ENCODE results near the gene GPR137C.
"Not testable (repeated sequence)": the region's sequence is repeated elsewhere in the genome, so short reads cannot be mapped to it uniquely, and the experiment has no call there.

The GPR137C gene

DNA sequence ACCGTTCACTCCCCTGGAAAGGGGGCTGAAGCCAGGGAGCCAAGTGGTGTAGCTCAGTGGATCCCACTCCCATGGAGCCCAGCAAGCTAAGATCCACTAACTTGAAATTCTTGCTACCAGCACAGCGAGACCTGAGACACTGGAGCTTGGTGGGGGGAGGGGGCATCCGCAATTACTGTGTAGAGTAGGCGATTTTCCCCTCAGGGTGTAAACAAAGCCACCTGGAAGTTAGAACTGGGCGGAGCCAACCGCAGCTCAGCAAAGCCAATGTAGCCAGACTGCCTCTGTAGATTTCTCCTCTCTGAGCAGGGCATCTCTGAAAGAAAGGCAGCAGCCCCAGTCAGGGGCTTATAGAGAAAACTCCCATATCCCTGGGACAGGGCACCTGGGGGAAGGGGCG, 15.8 kb downstream of the GPR137C start:
- not testable (repeated sequence) for DNase-seq (ENCODE audit: low read depth in 2 of 2)

GRCh38 chr14:52575858-52576257, 23.2 kb downstream of the GPR137C start:
- DNase-seq (ENCODE audit: low read depth in 2 of 2) = no peak

DNA sequence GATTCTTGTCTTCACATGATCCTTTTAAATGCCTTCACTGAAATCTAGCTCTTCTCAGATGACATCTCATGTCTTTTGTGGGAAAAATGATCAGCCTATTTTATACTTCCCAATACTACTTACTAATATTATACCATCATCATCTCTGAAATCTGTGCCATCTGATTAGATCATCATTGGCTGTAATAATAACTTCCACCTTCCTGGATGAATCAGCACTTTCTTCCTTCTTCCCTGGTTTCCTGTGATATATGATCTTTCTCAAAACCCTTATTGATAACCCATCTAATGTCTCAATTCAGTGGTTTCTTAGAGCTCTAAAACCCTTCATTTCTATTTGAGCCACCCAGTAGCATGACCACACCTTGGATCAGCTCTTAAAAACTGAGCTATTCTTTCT, 30.9 kb downstream of the GPR137C start:
- no peak for DNase-seq (ENCODE audit: low read depth in 2 of 2)

- no peak for DNase-seq (ENCODE audit: low read depth in 2 of 2)
Measured at GRCh38 chr14:52589646-52590045, 37.0 kb downstream of the GPR137C start.

- no peak for DNase-seq (ENCODE audit: low read depth in 2 of 2)
Measured at GRCh38 chr14:52590318-52590717, 37.7 kb downstream of the GPR137C start.

GRCh38 chr14:52596320-52596719, 43.7 kb downstream of the GPR137C start:
- no peak for DNase-seq (ENCODE audit: low read depth in 2 of 2)

DNA sequence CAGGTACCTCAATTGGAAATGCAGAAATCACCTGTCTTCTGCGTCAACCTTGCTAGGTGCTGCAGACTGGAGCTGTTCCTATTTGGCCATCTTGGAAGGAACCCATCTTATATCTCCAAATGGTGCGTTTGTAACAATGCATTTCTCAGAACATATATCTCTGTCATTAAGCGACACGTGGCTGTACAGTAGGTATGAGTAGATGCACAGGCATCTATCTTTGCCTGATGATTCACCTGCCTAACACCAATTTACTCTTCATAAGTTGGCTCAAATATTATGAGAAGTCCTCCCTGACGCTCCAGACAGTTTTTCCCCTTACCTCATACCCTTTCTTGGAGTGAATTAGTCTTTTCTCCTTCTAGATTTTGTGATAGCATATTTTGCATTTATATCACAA, 44.2 kb downstream of the GPR137C start:
- no peak for DNase-seq (ENCODE audit: low read depth in 2 of 2)

DNA sequence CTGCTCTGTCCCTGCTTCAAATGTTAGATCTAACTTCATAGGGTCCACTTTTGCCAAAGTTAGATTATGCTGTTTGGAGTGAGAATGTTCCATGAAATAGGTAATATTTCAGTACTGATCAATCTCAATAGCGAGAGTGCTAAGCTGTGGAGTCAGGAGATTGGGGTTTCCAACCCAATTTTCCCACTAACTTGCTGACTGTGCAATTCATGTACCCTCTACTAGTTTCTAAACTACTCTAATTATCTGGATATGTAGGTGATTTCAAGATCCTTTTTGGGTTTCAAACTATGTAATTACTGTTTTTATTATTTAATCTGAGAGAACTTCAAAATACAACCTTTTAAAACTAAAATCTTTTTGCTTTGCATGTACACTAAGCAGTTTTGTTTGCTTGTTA, 45.9 kb downstream of the GPR137C start:
- DNase-seq (ENCODE audit: low read depth in 2 of 2) = no peak

GRCh38 chr14:52599974-52600373, 47.3 kb downstream of the GPR137C start:
- no peak for DNase-seq (ENCODE audit: low read depth in 2 of 2)

DNA sequence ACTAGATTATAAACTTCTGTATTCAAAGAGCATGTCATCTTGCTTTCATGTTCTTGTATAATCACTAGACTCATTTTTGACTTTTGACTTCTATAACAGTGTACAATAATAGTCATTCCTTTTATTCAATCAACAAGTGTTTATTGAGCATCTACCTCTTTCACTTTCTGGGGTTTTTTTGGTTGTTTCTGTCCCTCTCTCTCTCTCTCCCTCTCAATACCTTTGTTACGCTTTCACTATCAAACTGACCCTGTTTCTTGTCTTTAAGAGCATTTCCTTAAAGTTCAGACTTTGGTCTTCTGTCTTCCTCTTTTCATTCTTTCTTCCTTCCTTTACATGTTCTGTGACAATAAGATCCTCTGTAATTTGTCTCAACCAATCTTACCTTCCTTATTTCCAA, 49.5 kb downstream of the GPR137C start:
- DNase-seq (ENCODE audit: low read depth in 2 of 2) = no peak

GRCh38 chr14:52607061-52607460, 54.4 kb downstream of the GPR137C start:
- no peak for DNase-seq (ENCODE audit: low read depth in 2 of 2)

GRCh38 chr14:52609445-52610044, 56.9 kb downstream of the GPR137C start:
- no peak for DNase-seq (ENCODE audit: low read depth in 2 of 2)

DNA sequence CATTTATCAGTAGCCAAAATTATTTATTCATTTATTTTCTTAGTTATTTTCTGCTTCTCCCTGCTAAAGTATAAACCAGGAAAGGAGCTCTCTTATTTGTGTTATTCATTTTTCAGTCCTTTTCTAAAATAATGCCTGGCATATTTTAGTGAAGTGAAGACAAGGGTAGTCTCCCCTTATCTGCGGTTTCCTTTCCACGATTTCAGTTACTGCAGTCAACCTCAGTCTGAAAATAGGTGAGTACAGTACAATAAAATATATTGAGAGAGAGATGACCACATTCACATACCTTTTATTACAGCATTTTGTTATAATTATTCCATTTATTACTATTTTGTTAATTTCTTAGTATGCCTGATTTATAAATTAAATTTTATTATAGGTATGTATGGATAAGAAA, 57.6 kb downstream of the GPR137C start:
- DNase-seq (ENCODE audit: low read depth in 2 of 2) = no peak

- no peak for DNase-seq (ENCODE audit: low read depth in 2 of 2)
Measured at GRCh38 chr14:52618602-52619001, 66.0 kb downstream of the GPR137C start.

GRCh38 chr14:52619687-52620086, 67.1 kb downstream of the GPR137C start:
- no peak for DNase-seq (ENCODE audit: low read depth in 2 of 2)

GRCh38 chr14:52640137-52640536, 87.5 kb downstream of the GPR137C start:
- peak in 1 of 2 donors; percentile 8 for DNase-seq (ENCODE audit: low read depth in 2 of 2)

DNA sequence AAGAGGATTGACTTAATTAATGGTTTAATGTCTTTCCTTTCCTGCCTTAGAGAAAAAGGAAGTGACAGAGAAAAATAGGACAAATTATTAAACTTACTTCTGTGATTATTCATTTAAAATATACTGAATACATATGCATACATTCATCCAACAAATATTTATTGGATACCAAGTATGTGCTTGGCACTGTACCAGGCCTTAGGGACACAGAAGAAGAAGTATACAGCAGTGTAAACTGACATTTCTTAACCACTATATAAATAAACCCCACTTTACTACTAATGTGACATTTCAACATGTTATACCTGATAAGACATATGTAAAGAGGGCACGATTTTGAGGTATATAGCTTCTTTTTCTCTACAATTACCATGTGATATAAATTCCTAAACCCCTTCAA, 89.1 kb downstream of the GPR137C start:
- DNase-seq (ENCODE audit: low read depth in 2 of 2) = no peak

GRCh38 chr14:52649511-52649910, 96.9 kb downstream of the GPR137C start:
- DNase-seq (ENCODE audit: low read depth in 2 of 2) = no peak

- no peak for DNase-seq (ENCODE audit: low read depth in 2 of 2)
Measured at GRCh38 chr14:52650774-52651173, 98.1 kb downstream of the GPR137C start.

DNA sequence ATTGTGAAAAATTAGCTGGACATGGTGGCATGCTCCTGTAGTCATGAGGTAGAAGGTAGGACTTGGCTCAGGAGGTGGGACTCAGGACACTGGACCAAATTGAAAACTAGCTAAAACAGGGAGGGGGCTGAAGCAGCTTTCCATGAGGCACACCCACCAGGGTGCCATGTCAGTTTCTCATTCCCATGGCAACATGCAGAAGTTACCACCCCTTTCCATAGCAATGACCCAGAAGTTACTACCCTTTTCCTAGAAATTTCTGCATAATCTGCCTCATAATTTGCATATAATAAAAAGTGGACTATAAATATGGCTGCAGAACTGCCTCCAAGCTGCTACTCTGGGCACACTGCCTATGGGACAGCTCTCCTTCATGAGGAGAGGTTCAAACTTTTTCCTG, 104.3 kb downstream of the GPR137C start:
- DNase-seq (ENCODE audit: low read depth in 2 of 2) = no peak

DNA sequence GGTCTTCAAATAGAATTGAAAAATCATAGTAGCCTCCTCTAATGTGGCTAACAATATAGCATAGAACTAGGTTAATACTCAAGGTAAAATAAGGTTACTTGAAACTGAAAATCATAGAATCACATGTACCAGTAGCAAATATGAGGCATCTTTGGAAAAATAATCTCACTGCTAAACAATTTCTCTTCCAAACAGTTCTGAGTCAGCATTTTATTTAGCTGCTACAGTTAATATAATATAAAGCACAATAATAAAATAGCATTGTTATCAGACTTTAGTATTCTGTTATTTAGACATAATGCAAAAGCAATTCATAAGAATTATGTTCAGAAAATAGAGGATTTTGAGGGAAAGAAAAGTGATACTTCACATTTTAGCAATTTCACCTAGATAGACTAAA, 107.7 kb downstream of the GPR137C start:
- DNase-seq (ENCODE audit: low read depth in 2 of 2) = no peak

DNA sequence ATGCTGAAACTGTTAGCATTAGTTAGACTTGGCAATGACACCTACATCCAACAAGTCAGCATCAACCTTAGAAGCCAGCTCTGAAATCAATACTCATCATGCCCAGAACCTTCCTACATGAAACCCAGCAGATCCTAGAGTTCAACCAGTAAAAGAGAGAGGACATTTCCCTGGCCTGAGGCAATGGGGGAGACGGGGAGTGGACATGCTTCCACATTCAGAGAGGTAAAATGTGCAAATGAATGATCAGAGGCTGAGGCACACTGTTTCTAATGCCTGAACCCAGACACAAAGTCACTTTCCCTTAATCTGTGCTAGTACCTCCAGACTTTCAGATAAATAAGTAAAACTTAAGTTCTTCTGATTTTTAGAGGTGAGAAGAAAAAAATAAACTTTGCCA, 108.2 kb downstream of the GPR137C start:
- DNase-seq (ENCODE audit: low read depth in 2 of 2) = no peak

DNA sequence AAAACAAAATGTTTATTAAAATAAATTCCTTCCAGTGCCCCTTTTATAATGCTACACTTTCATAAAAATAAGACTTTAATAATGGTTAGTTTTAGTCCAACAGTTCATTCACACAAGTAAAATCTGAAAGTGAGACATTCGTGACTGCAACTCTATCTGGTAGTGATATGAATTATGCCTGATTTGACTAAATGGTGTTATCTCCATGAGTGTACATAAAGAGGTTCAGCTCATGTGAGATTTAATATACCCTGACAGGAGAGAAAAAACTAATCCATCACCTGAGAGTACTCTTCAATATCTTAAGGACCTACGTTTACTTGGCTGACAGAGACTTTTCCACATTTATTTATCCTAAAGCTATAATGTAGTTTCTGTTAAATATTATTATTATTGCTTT, 108.7 kb downstream of the GPR137C start:
- DNase-seq (ENCODE audit: low read depth in 2 of 2) = no peak

DNA sequence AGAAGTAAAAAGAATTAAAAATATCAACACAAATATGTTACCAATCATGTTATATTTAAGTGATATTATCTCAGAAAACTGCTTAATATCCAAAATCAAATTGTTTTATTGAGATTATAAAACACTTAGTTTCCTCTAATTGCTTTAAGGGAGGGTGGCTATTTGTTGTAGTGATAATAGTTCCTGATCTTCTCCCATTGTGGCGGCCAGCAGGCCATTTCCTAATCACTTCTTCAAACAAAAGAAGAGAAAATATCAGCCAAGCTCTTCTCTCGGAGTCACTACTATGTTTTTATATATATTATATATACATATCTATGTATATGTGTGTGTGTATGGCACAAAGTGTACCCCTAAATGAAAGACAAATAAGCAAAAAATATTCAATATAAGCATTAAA, 111.2 kb downstream of the GPR137C start:
- no peak for DNase-seq (ENCODE audit: low read depth in 2 of 2)

Measured in stimulated activated CD8-positive, alpha-beta memory T cell treated with anti-CD3 and anti-CD28 coated beads, Interleukin-15, amount 100 ng/mL, for 48 hours (primary cell).